HG03469 (cell line): ENCODE data around the gene ANKRD11.
"Not testable (repeated sequence)": the region's sequence is repeated elsewhere in the genome, so short reads cannot be mapped to it uniquely, and the experiment has no call there.

Source experiments
- ATAC-seq: cut with Tn5 transposase; IDR thresholded peaks from one replicate; pipeline ENCODE4 v1.9.1; 2021; ENCODE audit warnings: mild to moderate bottlenecking, moderate library complexity, moderate number of reproducible peaks; ENCODE audit not compliant: unreplicated experiment

Gene ANKRD11

GRCh38 chr16:89306457-89307420, 183.6 kb downstream of the ANKRD11 start:
- not testable (repeated sequence) for ATAC-seq

GRCh38 chr16:89304941-89305705, 185.2 kb downstream of the ANKRD11 start:
- no peak for ATAC-seq

- ATAC-seq, result no peak
These were observed 186.0 kb downstream of the ANKRD11 start for GRCh38 chr16:89304181-89304851.

GRCh38 chr16:89303617-89304016, 186.7 kb downstream of the ANKRD11 start:
- ATAC-seq, result no peak

GRCh38 chr16:89300976-89301360, 189.4 kb downstream of the ANKRD11 start:
- no peak for ATAC-seq

- no peak for ATAC-seq
These were observed 189.9 kb downstream of the ANKRD11 start for GRCh38 chr16:89300311-89300975.

- not testable (repeated sequence) for ATAC-seq
These were observed 190.8 kb downstream of the ANKRD11 start for GRCh38 chr16:89299357-89300111.

GRCh38 chr16:89298623-89299225, 191.6 kb downstream of the ANKRD11 start:
- no peak for ATAC-seq

GRCh38 chr16:89297910-89298545, 192.3 kb downstream of the ANKRD11 start:
- no peak for ATAC-seq

- ATAC-seq, result no peak
These were observed 193.0 kb downstream of the ANKRD11 start for GRCh38 chr16:89297156-89297874.

- ATAC-seq, result no peak
These were observed 194.4 kb downstream of the ANKRD11 start for GRCh38 chr16:89295915-89296314.

GRCh38 chr16:89295071-89295900, 195.1 kb downstream of the ANKRD11 start:
- no peak for ATAC-seq

- ATAC-seq, result no peak
These were observed 195.9 kb downstream of the ANKRD11 start for GRCh38 chr16:89294486-89294885.

GRCh38 chr16:89293276-89294143, 196.9 kb downstream of the ANKRD11 start:
- ATAC-seq, result no peak

GRCh38 chr16:89292443-89293078, 197.8 kb downstream of the ANKRD11 start:
- no peak for ATAC-seq

- no peak for ATAC-seq
These were observed 198.6 kb downstream of the ANKRD11 start for GRCh38 chr16:89291776-89292175.
